HS-5 (cell line): Measurements from ENCODE around the gene ENDOV.

Experiments used
- DNase-seq: peaks from one replicate; pipeline ENCODE4 v3.0.0-alpha.2; 2012; ENCODE audit warnings: low read depth

The ENDOV gene

DNA sequence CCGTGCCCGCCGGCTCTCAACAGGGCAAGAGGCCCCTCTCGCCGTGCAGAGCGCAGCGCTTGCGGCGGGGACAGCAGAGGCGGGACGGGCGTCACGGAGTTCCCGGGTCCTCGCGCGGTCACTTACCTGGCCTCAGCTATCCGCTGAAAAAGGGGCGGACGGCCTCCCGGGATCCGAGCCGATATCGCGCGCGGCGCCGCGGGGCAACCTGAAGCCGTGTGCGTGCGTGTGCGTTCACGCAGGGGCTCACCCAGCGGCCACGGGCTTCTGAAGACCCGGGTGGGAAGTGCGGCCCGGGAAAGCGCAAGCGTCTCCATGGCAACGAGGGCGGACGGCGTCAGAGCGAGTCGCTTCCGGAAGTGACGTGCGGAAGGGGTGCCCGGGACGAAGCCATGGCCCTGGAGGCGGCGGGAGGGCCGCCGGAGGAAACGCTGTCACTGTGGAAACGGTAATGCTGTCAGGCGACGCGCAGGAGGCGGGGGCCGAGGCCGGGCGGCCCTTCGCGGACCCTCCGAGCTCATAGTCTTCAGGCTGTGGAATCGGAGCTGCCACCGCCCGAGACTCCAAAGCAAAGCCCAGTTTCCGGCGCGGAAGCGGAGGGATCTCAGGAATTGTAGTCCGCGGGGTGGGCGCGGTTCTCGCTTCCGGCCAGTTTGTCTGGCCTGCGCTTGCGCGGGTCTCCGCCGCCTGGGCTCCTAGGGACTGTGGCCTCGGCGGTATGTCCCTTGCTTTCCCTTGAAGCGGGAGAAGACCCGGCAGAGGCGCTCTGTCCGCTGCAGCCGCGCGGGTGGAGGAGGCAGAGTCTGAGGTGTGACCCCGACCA, at the start of gene ENDOV:
ENDOV (plus strand) TSS at position 365 of the 823 bp plus-strand sequence; CDS start at position 393, 28 bp downstream.
- peak; percentile 80 for DNase-seq

DNA sequence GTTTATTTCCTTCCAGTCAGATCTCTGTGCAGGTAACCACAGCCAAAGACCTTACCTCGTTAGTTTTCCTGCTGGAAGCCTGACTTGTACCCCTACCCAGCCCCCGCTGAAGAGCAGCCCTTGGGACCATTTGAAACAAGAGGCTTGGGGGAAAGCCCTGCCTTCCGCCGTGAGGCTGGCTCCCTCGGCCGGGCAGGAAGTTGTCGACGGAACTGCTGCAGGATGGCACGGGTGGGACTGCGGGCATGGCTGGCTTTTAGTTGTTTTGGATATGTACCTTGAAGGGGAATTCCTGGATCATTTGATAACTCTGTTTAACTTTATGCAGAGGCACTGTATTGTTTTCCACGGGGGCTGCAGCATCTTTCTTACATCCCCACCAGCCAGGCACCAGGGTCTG, 49.0 kb upstream of the ENDOV start:
- no peak for DNase-seq

DNA sequence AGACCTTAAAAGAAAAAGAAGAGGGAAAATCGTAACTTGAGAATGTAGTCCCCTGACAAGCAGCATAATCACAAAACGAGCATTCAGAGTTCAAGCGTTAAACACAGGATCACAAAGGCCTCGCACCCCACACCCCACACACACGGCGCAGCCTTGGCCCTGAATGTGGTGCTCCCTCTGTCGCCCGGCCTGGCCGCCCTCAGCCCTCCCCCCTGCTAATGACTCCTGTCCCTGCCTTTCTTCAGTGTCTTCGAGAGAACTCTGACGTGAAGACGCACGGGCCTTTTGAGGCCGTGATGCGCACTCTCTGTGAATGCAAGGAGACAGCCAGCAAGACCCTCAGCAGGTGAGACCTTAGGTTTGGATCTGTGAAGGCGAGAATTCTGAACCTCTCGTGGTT, 47.5 kb upstream of the ENDOV start:
- DNase-seq: no peak

DNA sequence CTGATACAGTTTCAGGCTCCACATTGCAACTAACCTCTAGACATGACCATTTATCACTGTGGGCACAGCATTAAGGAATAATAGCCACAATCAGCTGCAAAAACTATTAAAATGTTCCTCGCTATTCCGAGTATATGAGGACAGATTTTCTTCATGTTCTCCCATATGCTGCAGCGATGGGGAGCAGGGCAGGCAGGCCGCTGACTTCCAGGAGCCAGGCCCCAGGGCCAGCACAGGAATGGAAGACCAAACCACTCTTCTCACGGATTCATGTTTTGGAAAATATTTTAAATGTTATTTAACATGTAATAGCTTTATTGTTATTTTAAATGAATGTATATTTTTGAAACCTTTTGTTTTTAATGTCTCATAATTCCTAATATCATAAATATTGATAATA, 43.8 kb upstream of the ENDOV start:
- no peak for DNase-seq

DNA sequence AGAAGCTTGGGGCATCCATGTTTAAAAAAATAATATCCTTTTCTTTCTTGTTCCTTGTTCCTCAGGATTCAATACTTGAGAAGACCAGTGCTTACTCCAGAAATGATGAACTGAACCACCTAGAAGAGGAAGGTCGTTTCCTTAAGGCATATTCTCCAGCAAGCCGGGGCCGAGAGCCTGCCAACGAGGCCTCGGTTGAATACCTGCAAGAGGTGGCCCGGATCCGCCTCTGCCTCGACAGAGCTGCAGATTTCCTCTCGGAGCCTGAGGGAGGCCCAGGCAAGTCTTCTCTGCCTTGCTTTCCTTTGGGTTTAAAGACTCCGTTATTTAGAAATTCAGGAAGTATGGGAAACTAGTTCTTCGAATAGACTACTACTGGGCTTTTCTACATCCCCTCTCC, 42.5 kb upstream of the ENDOV start:
- DNase-seq: no peak

DNA sequence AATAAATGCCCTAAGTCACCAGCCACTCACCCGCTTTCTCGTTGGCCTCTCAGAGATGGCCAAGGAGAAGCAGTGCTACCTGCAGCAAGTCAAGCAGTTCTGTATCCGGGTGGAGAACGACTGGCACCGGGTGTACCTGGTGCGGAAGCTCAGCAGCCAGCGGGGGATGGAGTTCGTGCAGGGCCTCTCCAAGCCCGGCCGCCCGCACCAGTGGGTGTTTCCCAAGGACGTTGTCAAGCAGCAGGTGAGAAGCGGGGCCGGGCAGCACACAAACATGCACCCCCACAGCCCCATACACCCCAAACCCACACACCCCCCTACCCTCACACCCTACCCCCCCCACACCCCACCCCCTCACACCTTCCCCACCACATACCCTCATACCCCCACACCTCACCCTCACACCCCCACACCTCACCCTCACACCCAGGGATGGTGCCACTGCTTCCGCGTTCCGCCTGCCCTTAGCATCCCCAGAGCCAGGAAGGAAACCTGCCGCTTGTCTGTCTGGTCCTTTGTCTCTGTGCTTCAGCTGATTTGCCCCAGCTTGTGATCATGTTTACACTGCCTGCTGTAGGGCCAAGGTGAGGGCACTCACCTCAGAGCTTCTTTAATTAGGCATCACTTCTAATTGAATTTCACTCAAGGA, 41.9 kb upstream of the ENDOV start:
- no peak for DNase-seq

DNA sequence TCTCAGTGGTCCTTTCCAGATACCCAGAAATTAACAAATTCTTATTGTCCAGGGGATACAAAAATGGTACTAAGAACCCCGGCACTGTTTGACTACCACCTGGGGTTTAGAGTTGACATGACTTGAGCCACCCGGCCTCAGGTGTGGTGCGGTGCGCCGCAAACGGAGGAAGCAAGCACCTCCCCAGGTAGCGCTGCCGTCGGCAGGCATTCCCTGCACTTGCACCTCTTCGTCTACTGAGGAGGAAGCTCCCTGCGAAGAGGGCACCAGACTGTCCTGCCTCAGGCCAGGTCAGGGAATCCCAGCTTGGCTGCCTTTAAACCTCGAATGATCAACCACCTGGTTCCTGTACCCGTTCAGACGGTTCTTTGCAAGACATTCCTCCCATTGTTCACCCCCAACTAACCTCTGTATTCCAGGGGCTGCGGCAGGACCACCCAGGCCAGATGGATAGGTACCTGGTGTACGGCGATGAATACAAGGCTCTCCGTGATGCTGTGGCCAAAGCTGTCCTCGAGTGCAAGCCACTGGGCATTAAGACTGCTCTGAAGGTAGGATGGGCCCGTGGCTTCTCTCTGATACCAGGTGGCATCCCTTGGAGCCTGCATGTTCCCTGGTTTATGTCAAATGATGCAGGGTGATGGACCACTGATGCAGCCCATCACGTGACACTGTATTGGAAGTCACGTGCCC, 40.8 kb upstream of the ENDOV start:
- DNase-seq: no peak

DNA sequence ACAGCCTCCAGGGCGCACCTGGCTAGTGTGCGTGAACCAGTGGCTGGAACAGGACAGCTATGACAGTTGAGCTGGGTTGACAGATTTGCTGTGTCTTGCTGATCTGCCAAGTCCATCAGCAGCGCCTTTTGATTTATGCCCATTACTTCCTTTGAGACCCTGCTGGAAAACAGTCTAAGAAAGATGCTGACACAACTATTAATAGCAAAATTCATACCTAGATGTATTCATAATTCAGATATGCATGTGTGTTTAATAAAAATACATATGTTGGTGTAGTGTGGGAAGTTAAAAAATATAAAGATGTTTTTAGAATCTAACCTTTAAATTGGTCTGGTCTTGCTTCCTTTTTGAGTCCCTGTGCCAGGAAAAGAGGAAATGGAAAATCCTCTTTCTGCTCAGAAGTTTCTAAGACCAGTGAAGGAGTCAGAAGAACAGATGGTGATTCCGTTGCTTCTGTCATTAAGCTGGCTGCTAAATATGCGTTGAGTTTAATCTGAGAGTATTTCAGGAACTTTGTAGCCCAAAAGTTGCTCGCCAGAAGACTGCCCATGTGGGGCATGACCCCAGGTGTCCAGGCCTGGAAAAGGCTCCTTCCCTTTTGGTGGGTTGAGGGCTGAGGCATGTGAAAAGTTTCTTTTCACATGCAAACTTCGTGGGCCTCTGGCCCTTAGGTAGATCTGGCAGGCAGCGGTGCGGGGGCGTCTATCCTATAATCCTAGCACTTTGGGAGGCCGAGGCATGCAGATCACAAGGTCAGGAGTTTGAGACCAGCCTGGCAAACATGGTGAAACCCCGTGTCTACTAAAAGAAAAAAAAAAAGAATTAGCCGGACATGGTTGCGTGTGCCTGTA, 40.0 kb upstream of the ENDOV start:
- DNase-seq: no peak

DNA sequence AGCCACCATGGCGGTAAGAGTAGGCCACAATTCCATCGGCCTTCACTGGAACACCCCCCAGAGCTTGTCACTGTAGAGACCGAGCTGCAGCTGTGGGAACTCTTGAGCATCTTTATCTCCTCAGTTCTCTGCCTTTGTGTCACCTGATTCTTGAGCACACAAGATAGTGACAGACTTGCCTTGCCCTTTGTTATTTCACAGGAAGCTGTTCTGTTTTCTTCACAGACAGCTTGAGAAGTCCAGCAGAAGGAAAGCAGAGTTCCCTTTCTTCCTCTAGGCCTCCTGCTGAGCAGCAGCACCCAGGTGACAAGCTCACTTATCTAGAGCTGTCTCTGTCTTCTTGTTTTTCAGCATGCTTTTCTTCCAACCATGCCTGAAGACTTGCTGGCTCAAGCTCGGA, 38.4 kb upstream of the ENDOV start:
- DNase-seq: no peak

DNA sequence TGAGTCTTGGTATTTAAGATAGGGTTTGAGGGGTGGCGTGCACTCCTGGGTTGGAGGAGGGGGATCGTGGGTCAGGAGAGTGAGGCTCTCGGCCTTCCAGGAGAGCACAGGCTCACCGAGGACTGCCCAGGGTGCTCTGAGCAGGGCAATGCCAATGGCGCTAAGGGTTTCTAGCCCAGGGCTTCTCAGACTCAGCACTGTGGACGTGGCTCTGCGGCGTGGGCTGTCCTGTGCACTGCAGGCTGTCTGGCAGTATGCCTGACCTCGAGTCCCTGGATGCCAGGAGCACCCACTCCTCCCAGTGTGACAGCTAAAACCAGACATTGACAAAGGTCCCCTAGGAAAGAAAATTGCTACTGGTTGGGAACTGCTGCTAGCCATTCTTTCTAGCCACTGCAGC, 37.2 kb upstream of the ENDOV start:
- DNase-seq: no peak

DNA sequence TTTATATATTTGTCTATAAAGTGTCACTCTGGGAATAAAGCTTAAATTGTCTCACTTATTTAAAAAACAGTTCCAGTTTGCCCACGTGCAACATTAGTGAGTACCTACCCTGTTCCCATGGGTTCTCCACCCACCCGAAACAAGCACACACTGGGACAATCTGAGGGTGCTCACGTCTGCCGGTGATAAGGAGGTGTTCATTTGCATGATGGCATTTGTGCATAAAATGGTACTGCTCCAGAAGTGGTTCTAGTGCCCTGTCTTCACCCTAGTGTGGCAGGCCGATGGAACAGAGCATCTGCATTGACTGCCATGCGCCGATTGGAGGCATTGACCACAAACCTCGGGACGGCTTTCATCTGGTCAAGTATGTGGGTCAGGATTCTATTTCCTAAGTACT, 35.6 kb upstream of the ENDOV start:
- no peak for DNase-seq

DNA sequence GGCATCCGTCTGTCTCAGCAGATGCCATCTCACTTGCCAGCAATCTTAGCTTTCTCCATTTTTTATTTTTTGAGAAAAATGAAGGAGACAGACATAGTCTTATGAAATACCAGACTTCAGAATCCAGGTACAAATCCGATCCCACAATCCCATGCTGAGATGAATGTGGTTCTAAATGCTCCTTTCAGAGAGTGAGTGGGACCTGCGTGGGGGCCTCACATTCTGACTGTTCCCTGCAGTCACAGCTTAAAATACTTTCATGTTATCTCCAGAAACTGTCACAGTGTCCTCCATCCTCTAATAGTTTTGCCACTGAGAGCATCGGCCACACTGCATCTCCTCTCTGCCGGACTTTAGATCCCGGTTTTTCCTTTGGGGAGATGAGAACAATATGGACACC, 34.9 kb upstream of the ENDOV start:
- DNase-seq: no peak

DNA sequence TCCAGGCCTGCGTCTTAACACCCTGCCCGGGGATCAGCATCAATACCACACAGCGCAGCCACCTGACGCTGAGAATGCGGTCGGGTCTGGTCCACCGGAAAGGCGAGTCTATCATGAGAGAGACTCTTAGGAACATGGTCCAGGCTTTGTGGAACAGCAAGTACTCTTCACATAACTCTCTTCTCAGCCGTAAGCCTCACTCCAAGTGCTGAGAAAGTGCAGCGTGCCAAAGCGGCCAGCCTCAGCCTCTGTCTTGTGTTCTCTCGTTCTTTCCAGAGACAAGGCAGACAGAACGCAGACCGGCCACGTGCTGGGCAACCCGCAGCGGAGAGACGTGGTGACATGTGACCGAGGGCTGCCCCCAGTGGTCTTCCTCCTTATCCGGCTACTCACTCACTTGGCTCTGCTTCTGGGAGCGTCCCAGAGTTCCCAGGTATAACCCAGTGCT, 34.4 kb upstream of the ENDOV start:
- no peak for DNase-seq

DNA sequence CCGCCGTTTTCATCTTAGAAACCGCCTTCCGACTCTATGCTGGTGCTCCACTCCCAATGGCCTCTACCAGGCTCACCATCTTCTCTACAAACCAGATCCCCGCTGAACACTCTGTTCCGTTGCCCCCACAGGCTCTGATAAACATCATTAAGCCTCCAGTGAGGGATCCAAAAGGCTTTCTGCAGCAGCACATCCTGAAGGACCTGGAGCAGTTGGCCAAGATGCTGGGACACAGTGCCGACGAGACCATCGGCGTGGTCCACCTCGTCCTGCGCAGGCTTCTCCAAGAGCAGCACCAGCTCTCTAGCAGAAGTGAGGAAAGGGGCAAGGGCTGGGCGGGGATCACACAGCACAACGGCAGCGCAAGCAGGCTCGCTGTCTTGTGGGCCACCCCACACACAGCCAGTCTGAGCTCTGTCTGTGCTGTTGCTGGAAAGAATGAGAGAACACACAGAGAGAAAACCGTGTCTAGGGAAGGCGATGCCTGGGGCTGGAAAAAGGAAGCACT, 33.5 kb upstream of the ENDOV start:
- no peak for DNase-seq

DNA sequence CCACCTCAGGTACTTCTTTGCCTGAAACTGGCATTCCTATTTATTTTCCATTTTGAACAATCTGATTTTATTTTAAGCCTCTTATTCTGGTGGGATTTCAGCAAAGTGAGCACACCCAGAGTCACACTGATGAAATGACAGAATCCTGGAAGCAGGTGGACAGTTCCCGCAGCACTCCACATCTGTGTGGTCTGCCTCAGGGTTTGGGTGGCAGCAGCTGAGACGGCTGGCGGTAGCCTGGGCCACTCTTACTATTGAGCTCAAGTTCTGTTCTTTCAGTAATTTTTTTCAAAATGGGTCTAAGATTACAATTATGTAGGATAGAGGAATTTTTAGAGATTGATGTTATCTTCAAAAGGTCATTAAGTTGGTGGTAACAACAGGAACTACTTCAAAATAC, 32.5 kb upstream of the ENDOV start:
- no peak for DNase-seq

DNA sequence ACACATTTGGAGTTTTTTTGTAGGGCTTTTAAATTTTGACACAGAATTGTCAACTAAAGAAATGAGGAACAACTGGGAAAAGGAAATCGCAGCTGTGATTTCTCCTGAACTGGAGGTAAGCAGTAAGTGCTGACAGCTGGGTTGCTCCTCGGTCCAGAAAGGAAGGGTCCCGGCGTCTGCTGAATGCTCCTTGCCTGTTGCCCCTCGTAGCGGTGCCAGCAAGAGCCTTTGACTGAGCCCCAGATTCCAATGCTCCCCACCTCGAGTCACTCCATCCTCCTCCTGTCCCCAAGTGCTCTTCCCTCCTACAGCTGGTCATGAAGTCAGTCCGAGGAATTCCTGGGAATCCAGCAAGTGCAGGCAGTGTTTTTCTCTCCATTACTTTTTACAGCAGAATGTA, 32.0 kb upstream of the ENDOV start:
- DNase-seq: no peak

DNA sequence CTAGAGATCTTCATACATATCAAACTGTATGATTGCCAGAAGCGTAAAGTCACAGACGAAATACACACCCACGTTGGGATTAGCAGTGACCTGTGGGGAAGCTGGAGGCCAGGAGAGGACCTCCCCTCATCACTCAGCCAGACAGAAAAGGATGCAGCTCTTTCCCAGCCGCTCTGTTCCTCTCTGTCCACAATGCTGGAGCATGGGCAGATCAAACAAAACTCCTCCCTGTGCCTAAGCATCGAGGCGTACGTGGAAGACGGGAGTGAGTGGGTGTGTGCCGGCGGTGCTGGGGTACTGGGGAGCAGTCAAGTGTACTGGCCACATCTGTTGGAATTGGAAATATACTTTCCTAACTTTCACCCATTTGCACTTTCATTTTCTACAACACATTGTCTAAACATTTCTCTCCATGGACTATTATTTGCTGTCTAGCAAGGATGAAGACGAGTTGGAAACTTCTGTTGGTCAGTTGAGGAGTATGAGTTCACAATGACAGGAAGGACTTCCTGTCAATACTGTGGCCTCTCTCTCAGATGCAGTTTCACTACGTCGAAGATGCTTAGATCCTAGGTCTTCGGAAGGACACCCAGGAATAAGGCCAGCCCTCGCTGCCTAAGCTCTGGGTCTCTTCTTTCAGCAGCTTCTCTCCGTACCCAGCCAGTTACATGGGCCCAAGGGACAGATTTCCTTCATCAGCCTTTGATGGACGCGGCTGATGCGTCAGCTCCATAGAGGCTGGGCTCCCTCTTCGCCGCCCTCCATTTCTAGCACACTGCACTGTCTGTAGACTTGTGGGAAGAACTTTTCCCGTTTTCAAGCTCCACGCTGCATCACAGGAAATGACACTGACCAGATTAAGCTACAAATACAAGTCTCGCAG, 30.6 kb upstream of the ENDOV start:
- no peak for DNase-seq

DNA sequence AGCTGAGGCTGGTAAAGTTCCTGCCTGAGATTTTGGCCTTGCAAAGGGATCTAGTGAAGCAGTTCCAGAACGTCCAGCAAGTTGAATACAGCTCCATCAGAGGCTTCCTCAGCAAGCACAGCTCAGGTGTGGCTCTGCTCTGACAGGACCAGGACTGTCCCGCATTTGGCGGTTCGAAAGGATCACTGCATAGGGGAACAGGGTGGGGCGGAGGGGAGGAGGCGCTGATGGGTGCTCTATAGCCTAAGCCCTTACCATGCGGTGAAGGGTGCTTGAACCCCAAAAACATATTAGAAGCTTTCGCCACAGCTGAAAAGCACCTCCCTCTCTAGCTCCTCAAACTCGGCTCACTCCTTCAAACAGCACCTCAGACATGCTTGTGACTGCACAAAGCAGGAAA, 29.9 kb upstream of the ENDOV start:
- no peak for DNase-seq

DNA sequence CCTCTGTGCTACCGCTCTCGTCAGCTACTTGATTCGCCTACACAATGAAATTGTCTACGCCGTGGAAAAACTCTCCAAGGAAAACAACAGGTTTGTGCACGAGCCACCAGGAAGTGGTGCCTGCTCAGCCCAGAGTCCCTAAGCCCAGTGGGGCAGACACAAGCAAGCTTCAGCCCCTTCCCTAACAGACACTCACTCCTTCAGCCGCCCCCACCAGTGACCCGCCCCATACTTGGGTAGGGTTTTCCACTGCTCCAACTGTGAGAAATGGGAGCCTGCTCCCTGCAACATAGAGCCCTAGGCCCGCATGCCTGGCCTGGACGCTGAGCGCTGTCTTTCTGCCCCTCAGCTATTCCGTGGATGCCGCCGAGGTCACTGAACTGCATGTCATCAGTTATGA, 28.6 kb upstream of the ENDOV start:
- DNase-seq: no peak

DNA sequence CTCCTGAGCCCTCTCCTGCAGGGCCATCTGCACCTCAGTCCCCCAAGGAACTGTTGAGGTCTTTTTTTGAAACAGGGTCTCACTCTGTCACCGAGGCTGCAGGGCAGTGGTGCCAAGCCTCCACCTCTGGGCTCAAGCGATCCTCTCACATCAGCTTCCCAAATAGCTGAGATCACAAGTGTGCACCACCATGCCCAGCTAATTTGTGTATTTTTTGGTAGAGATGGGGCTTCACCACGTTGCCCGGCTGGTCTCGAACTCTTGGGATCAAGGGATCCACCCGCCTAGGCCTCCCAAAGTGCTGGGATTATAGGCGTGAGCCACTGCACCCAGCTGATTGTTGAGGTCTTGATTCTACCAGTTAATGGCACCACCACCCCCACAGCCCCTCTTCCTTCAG, 27.9 kb upstream of the ENDOV start:
- no peak for DNase-seq

DNA sequence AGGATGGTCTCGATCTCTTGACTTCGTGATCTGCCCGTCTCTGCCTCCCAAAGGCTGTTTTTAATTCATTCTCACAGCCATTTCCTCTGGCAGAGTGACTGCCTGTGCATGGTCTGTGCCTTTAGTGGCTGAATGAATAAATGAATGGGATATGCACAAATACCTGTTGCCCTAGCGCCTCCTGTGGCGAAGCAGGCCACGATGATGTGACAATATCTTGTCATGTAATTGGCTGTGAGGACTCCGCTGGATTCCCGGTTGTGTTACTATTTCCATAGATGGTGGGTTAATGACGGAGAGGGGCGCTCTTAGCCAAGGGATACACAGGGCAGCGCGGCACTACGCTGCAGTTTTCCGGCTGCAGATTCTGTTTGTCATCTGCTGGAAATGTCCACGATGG, 26.8 kb upstream of the ENDOV start:
- DNase-seq: no peak
